ENCODE data around the gene OCIAD2. TPM values are rescaled to one million over a fixed set of nuclear protein-coding genes. Genes with fewer than 3 reads are reported as not detected.
"Not testable (repeated sequence)": the region's sequence is repeated elsewhere in the genome, so short reads cannot be mapped to it uniquely, and the experiment has no call there.

Gene OCIAD2
- total RNA-seq, 1 donor from 2014 or later = 48.6 TPM

DNA sequence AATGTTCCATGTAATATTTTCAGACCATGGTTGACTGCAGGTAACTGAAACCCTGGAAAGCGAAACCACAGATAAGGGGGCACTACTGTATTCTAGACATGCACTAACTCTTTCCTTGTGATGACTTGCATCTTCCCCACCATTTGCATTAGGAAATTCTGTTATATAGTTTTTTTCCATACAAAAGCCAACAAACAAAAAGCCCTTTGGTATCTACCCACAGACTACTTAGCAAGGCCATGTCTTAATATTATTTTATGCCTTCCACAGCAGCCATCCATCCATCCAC is 52.2 kb downstream of the OCIAD2 start:
- no peak for DNase-seq (ENCODE audit: low spot score)

- no peak for DNase-seq (ENCODE audit: low spot score)
These were observed 52.8 kb downstream of the OCIAD2 start for GRCh38 chr4:48853604-48854394.

GRCh38 chr4:48851651-48852050 is 54.9 kb downstream of the OCIAD2 start:
- DNase-seq (ENCODE audit: low spot score) = no peak

DNA sequence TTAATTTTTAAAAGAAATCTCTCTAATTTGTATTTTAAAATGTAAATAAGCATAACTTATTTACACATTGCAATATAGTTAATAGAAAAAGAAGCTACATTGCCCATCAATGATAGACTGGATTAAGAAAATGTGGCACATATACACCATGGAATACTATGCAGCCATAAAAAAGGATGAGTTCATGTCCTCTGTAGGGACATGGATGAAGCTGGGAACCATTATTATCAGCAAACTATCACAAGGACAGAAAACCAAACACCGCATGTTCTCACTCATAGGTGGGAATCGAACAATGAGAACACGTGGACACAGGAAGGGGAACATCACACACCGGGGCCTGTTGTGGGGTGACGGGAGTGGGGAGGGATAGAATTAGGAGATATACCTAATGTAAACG is 57.8 kb downstream of the OCIAD2 start:
- DNase-seq (ENCODE audit: low spot score) = not testable (repeated sequence)

DNA sequence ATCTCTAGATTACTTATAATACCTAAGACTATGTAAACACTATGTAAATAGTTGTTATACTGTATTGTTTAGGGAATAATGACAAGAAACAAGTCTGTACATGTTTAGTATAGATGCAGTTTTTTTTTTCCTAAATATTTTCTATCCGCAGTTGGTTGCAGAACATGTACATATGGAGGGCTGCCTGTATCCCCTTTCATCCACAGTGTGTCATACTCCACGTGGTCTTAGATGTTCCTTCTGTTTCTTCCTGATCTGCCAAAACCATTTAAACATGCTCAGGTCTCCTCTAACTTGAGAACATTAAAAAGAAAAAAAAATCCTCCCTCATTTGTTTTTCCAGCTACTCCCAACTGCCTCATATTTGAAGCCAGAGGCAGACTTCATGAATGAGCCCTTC is 61.7 kb downstream of the OCIAD2 start:
- DNase-seq (ENCODE audit: low spot score) = no peak

GRCh38 chr4:48841045-48841827 is 65.3 kb downstream of the OCIAD2 start:
- no peak for DNase-seq (ENCODE audit: low spot score)

- DNase-seq (ENCODE audit: low spot score) = no peak
These were observed 69.9 kb downstream of the OCIAD2 start for GRCh38 chr4:48836658-48837057.

Other genes starting within 250 kb of the OCIAD2 start
- gene FRYL, start 126.5 kb downstream of the OCIAD2 start, total RNA-seq = 123 TPM
- gene OCIAD1, start 75.7 kb downstream of the OCIAD2 start, total RNA-seq = 181 TPM
- 17.3 TPM for gene CWH43, start 79.5 kb upstream of the OCIAD2 start, total RNA-seq

Data from ureter (tissue), 1 donor.